Mucosa of descending colon (tissue), 3 donors: Measurements from ENCODE around the gene FGD5. TPM values are rescaled to one million over a fixed set of nuclear protein-coding genes. Genes with fewer than 3 reads are reported as not detected.
"Not testable (repeated sequence)": the region's sequence is repeated elsewhere in the genome, so short reads cannot be mapped to it uniquely, and the experiment has no call there.

Source experiments
- ATAC-seq: fragments of 200-7000 bp; cut with Tn5 transposase; one replicate; pipeline ENCODE4 v1.9.1; 2020; ENCODE audit warnings: mild to moderate bottlenecking, moderate library complexity
- DNase-seq, 3 donors: peaks; one replicate each; pipeline ENCODE4 v3.0.0-alpha.2; 2020
- H3K36me3 ChIP-seq: fragments of 200-600 bp; one replicate; pipeline ENCODE4 v1.8.0; 2021; ENCODE audit warnings: low read depth, mild to moderate bottlenecking
- H3K4me1 ChIP-seq: fragments of 200-600 bp; one replicate; pipeline ENCODE4 v1.8.0; 2021; ENCODE audit warnings: low read depth, mild to moderate bottlenecking
- H3K4me3 ChIP-seq: fragments of 200-600 bp; one replicate; pipeline ENCODE4 v1.8.0; 2021; ENCODE audit warnings: mild to moderate bottlenecking
- H3K9me3 ChIP-seq: fragments of 200-600 bp; one replicate; pipeline ENCODE4 v1.8.0; 2021; ENCODE audit warnings: mild to moderate bottlenecking
- CTCF ChIP-seq: fragments of 200-600 bp; IDR thresholded peaks from one replicate; pipeline ENCODE4 v1.8.0; 2022; ENCODE audit warnings: antibody characterized with exemption, mild to moderate bottlenecking
- intact Hi-C, 2 donors: fragments of 100-400 bp; cut with DNase I in 1 of 2; cut with micrococcal nuclease in 1 of 2; formaldehyde crosslinking; loops; one replicate each; pipeline versions ENCODE4 v1.11.0 to v1.11.1; 2022; cut with DNase I, micrococcal nuclease
- total RNA-seq, 3 donors: library from RNA; stranded (reverse); fragmentation: NEBNext Ultra II Directional in 2 of 3; extraction: Animal tissue kit (Norgen Biotek cat#: 25700) in 2 of 3; gene quantifications; one replicate each; pipeline versions ENCODE4 v1.2.1 to v1.2.4, GENCODE V29; 2021 to 2023
- donor health status: DM: no; HTN: no; CAD: no; lungs with moderate emphysema.
- donor health status: DM: no; HTN: no; CAD: no.
- donor health status: DM: no; HTN: yes; CAD: no.

The FGD5 gene
- total RNA-seq, 3 donors from 2014 or later, result 6.1 to 15.1 (median 9.2) TPM

GRCh38 chr3:14804835-14805780 lies 13.7 kb upstream of the FGD5 start:
- DNase-seq (no peak), ATAC-seq (no peak)
- H3K36me3 ChIP-seq, result no peaks in the 10 kb centered on the region
- H3K4me1 ChIP-seq, result peaks cover 21% of the 10 kb centered on the region
- TF ChIP-seq CTCF, result no peak
- H3K4me3 ChIP-seq, result no peak overlapping the region
- no peaks in the 10 kb centered on the region for H3K9me3 ChIP-seq
- intact Hi-C loops, result no loop called here

- peaks cover 25% of the 10 kb centered on the region for H3K4me1 ChIP-seq
- TF ChIP-seq CTCF, result no peak
- H3K4me3 ChIP-seq, result no peak overlapping the region
- intact Hi-C loops, result no loop called here
- no peaks in the 10 kb centered on the region for H3K36me3 ChIP-seq
- DNase-seq (no peak), ATAC-seq (no peak)
- H3K9me3 ChIP-seq, result no peaks in the 10 kb centered on the region
Measured at GRCh38 chr3:14805961-14806537, 12.7 kb upstream of the FGD5 start.

GRCh38 chr3:14806641-14807263 lies 12.0 kb upstream of the FGD5 start:
- no peak for DNase-seq
- no peak for ATAC-seq
- Histone ChIP-seq H3K9me3 (no peaks in the 10 kb centered on the region), H3K4me3 (no peak overlapping the region), H3K36me3 (no peaks in the 10 kb centered on the region), H3K4me1 (peaks cover 25% of the 10 kb centered on the region)
- intact Hi-C loops, result no loop called here
- no peak for TF ChIP-seq CTCF

GRCh38 chr3:14808025-14808424 lies 10.7 kb upstream of the FGD5 start:
- H3K4me1 ChIP-seq, result peaks cover 16% of the 10 kb centered on the region
- H3K9me3 ChIP-seq, result no peaks in the 10 kb centered on the region
- no peak overlapping the region for H3K4me3 ChIP-seq
- no peak for DNase-seq
- intact Hi-C loops, result no loop called here
- no peak for TF ChIP-seq CTCF
- ATAC-seq, result no peak
- H3K36me3 ChIP-seq, result no peaks in the 10 kb centered on the region

GRCh38 chr3:14808502-14809266 lies 10.1 kb upstream of the FGD5 start:
- Histone ChIP-seq H3K9me3 (no peaks in the 10 kb centered on the region), H3K4me3 (no peak overlapping the region), H3K4me1 (peaks cover 10% of the 10 kb centered on the region), H3K36me3 (no peaks in the 10 kb centered on the region)
- no peak for TF ChIP-seq CTCF
- intact Hi-C loops, result no loop called here
- ATAC-seq, result no peak
- no peak for DNase-seq

- intact Hi-C loops, result not testable (repeated sequence)
Measured at GRCh38 chr3:14809611-14810010, 9.2 kb upstream of the FGD5 start.

More at GRCh38 chr3:14809611-14810010, 9.2 kb upstream of the FGD5 start:
- H3K4me1 ChIP-seq, H3K36me3 ChIP-seq, H3K9me3 ChIP-seq, ATAC-seq, DNase-seq, H3K4me3 ChIP-seq: not testable (repeated sequence)
